Common myeloid progenitor, CD34-positive (primary cell): ENCODE data around the gene NKAIN4.

ENCODE experiments used
- CTCF ChIA-PET: fragments of 350-600 bp; sonication (Branson Sonifier 250); formaldehyde crosslinking; loops from one replicate; lab custom pipeline; 2021; ENCODE audit warnings: antibody characterized with exemption; lab: Charles Lee
- POLR2A ChIA-PET: fragments of 350-600 bp; sonication (Branson Sonifier 250); formaldehyde crosslinking; loops from one replicate; lab custom pipeline; 2021; ENCODE audit warnings: antibody characterized with exemption; lab: Charles Lee
- DNase-seq, 3 donors: peaks; one replicate each; pipeline versions ENCODE4 v3.0.0 to v3.0.0-alpha.2; 2013
- H3K27ac ChIP-seq, 2 experiments: 1 replicate in 1 of 2; 2 replicates in 1 of 2; pipeline ENCODE4 v1.7.0; 2013; ENCODE audit warnings: inconsistent platforms in 2 of 2, low read length in 2 of 2, mild to moderate bottlenecking in 2 of 2, low read depth in 1 of 2, moderate library complexity in 1 of 2; ENCODE audit not compliant: severe bottlenecking in 2 of 2, insufficient read depth in 1 of 2, poor library complexity in 1 of 2
- H3K27me3 ChIP-seq, 5 experiments: replicated peaks in 2 of 5; 1 replicate in 3 of 5; 2 replicates in 2 of 5; pipeline versions ENCODE4 v1.6.1 to v1.7.0; 2013; ENCODE audit warnings: low read length in 4 of 5, mild to moderate bottlenecking in 2 of 5, moderate library complexity in 2 of 5, inconsistent platforms in 1 of 5; ENCODE audit not compliant: insufficient read depth in 5 of 5, control insufficient read depth in 4 of 5
- H3K36me3 ChIP-seq, 4 experiments: 1 replicate in 2 of 4; 2 replicates in 2 of 4; pipeline versions ENCODE4 v1.6.1 to v1.7.0; 2013; ENCODE audit warnings: low read length in 3 of 4, control low read depth in 1 of 4, mild to moderate bottlenecking in 1 of 4; ENCODE audit not compliant: control insufficient read depth in 4 of 4, insufficient read depth in 4 of 4
- H3K4me1 ChIP-seq, 4 experiments: 1 replicate in 3 of 4; 2 replicates in 1 of 4; pipeline versions ENCODE4 v1.6.1 to v1.7.1; 2013; ENCODE audit warnings: low read length in 3 of 4, mild to moderate bottlenecking in 3 of 4, control low read depth in 1 of 4, inconsistent platforms in 1 of 4, moderate library complexity in 1 of 4; ENCODE audit not compliant: control insufficient read depth in 4 of 4, insufficient read depth in 4 of 4; ENCODE audit errors: control extremely low read depth in 1 of 4
- H3K4me3 ChIP-seq, 7 experiments: 1 replicate in 4 of 7; 2 replicates in 3 of 7; pipeline versions ENCODE4 v1.5.1 to v1.7.0; 2013; ENCODE audit warnings: mild to moderate bottlenecking in 7 of 7, low read length in 6 of 7, moderate library complexity in 6 of 7, inconsistent platforms in 2 of 7, low read depth in 2 of 7, control low read depth in 1 of 7; ENCODE audit not compliant: insufficient read depth in 4 of 7, control insufficient read depth in 1 of 7; ENCODE audit errors: extremely low read depth in 1 of 7
- H3K9me3 ChIP-seq, 5 experiments: 1 replicate in 4 of 5; 2 replicates in 1 of 5; pipeline versions ENCODE4 v1.6.1 to v1.7.1; 2013; ENCODE audit warnings: low read length in 4 of 5, mild to moderate bottlenecking in 2 of 5, inconsistent platforms in 1 of 5, low read depth in 1 of 5, moderate library complexity in 1 of 5; ENCODE audit not compliant: control insufficient read depth in 4 of 5, insufficient read depth in 2 of 5; ENCODE audit errors: control extremely low read depth in 1 of 5
- WGBS: methylation state at CpG from one replicate; pipeline ENCODE4 v1.1.5; 2013; ENCODE audit not compliant: insufficient coverage; 5-methylcytosine and 5-hydroxymethylcytosine counted together

NKAIN4 gene

GRCh38 chr20:63264519-63264918 lies 10.3 kb upstream of the NKAIN4 start:
- H3K9me3 ChIP-seq, result no peaks in the 10 kb centered on the region
- no peak overlapping the region for H3K27ac ChIP-seq
- H3K4me1 ChIP-seq, result peaks cover 0 to 2% (median 0%) of the 10 kb centered on the region in 4 experiments
- no peak for DNase-seq
- POLR2A ChIA-PET, result no interaction called here
- CTCF ChIA-PET, result no interaction called here
- 80% methylated on average over 13 of the region's 14 CpGs for WGBS
- peaks cover 2 to 84% (median 18%) of the 10 kb centered on the region in 5 experiments for H3K27me3 ChIP-seq
- no peaks in the 10 kb centered on the region for H3K36me3 ChIP-seq
- H3K4me3 ChIP-seq, result no peak overlapping the region

DNA sequence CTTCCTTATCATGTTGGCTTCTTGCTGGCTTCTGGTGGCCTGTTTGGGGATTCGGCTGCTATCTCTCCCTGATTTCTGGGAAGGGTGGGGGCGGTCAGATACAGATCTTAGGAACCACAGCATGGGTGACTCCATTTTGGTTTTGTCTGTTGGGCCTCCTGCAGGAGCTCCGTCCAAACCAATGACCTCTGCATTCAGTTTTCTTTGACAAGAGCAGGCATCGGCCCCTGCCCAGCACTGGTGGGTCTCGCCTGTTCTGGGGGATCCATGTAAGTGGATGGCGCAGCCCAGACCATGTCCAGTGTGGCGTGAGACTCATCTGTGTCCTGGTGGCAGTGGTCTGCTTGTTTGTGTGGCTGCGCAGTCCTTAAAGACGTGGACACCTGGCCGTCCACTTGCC lies 9.7 kb upstream of the NKAIN4 start:
- H3K9me3 ChIP-seq, result no peaks in the 10 kb centered on the region
- H3K27ac ChIP-seq, result no peak overlapping the region
- H3K36me3 ChIP-seq, result no peaks in the 10 kb centered on the region
- no peak for DNase-seq
- ChIA-PET CTCF (no interaction called here), POLR2A (no interaction called here)
- H3K4me3 ChIP-seq, result no peak overlapping the region
- WGBS, result 95% methylated on average over 10 of the region's 10 CpGs
- peaks cover 0 to 2% (median 0%) of the 10 kb centered on the region in 4 experiments for H3K4me1 ChIP-seq
- peaks cover 2 to 84% (median 19%) of the 10 kb centered on the region in 5 experiments for H3K27me3 ChIP-seq

- whole genome bisulfite sequencing, result 93% methylated on average over 9 of the region's 9 CpGs
- no peak for DNase-seq
- CTCF ChIA-PET, result no interaction called here
- POLR2A ChIA-PET, result no interaction called here
- peaks cover 0 to 2% (median 0%) of the 10 kb centered on the region in 4 experiments for H3K4me1 ChIP-seq
- no peak overlapping the region for H3K4me3 ChIP-seq
- H3K27me3 ChIP-seq, result peaks cover 2 to 83% (median 18%) of the 10 kb centered on the region in 5 experiments
- no peak overlapping the region for H3K27ac ChIP-seq
- no peaks in the 10 kb centered on the region for H3K36me3 ChIP-seq
- H3K9me3 ChIP-seq, result no peaks in the 10 kb centered on the region
Measured at GRCh38 chr20:63262836-63263235, 8.6 kb upstream of the NKAIN4 start.

GRCh38 chr20:63261795-63262528 lies 7.7 kb upstream of the NKAIN4 start:
- Histone ChIP-seq H3K4me3 (no peak overlapping the region), H3K9me3 (no peaks in the 10 kb centered on the region), H3K27ac (no peak overlapping the region), H3K27me3 (peaks cover 3 to 84% (median 18%) of the 10 kb centered on the region in 5 experiments), H3K4me1 (peaks cover 0 to 2% (median 0%) of the 10 kb centered on the region in 4 experiments), H3K36me3 (no peaks in the 10 kb centered on the region)
- 6% methylated on average over 21 of the region's 30 CpGs for WGBS
- ChIA-PET POLR2A (no interaction called here), CTCF (no interaction called here)
- no peak for DNase-seq

DNA sequence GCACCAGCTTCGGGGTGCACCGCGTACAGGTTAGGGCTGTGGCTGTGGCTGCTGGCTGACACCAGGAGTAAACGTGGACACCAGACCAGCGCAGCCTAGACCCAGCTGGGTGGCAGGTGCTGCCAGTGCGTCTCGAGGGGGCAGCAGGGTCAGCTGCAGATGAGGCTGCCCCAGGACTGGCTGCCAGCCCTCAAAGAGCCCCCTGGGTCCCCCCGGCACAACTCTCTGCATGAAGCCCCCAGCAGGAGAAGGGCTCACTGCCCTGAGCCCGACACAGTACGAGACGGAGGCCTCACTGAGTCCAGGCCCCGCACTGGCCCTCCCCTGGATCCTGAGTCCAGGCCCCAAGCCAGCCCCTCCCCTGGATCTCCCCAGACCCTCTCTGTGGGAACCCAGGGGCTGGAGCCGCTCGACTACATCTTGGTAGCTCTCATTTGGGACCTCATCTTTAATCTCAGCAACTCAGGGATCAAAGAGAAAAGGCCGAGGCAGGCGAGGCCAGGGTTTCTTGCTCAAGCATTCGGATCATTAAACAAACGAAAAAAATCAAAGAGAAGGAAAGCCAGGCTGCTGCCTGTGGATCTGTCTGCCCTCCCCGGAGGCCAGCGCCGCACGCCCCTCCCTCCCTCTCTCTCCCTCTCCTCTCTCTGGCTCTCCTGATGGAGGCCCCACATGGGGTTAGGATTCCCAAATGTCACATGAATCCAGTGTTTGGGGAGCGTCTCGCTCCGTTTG lies 7.0 kb upstream of the NKAIN4 start:
- ChIA-PET CTCF (interaction anchor here (0.7 kb wide), 1 partner anchor 10 kb away, joined by 3 read pairs; no protein-coding TSS in a partner anchor), POLR2A (no interaction called here)
- Histone ChIP-seq H3K27me3 (peaks cover 5 to 89% (median 24%) of the 10 kb centered on the region in 5 experiments), H3K27ac (no peak overlapping the region), H3K4me3 (no peak overlapping the region), H3K36me3 (no peaks in the 10 kb centered on the region), H3K4me1 (peaks cover 0 to 2% (median 0%) of the 10 kb centered on the region in 4 experiments), H3K9me3 (no peaks in the 10 kb centered on the region)
- DNase-seq, result no peak
- WGBS, result 84% methylated on average over 23 of the region's 25 CpGs

GRCh38 chr20:63260521-63260920 lies 6.3 kb upstream of the NKAIN4 start:
- POLR2A ChIA-PET, result no interaction called here
- no peaks in the 10 kb centered on the region for H3K36me3 ChIP-seq
- 95% methylated on average over 14 of the region's 15 CpGs for WGBS
- CTCF ChIA-PET, result interaction anchor here (0.7 to 1.1 kb wide), 2 partner anchors 9 to 36 kb away, joined by 3 read pairs; no protein-coding TSS in a partner anchor
- H3K27me3 ChIP-seq, result peaks cover 7 to 95% (median 27%) of the 10 kb centered on the region in 5 experiments
- no peak overlapping the region for H3K27ac ChIP-seq
- DNase-seq, result no peak
- peaks cover 0 to 2% (median 0%) of the 10 kb centered on the region in 4 experiments for H3K4me1 ChIP-seq
- no peaks in the 10 kb centered on the region for H3K9me3 ChIP-seq
- H3K4me3 ChIP-seq, result no peak overlapping the region
